Measurements from ENCODE around the gene TEKT5.
A peak's percentile ranks its signal among the peaks of the same experiment; 100 is the strongest.
"Not testable (repeated sequence)": the region's sequence is repeated elsewhere in the genome, so short reads cannot be mapped to it uniquely, and the experiment has no call there.

TEKT5 gene

DNA sequence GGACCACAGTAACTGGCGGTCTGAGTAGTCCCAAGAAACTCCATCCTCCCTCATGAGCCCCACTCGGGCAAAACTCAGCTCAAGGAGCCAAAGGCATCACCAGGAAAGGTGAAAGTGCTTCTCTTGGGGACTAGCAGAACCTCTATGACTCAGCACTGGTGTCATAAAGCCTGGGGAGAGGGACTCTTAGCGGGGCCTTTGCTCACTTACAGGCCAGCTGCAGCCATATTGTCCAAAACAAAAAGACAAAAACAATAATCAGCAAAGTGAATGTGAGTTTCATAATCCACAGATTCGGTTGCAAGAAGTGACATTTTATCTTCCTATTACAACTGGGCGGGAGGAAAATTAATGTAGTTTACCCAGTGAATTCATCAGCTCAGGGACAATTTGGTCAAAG, at the start of gene TEKT5:
TSS of gene TEKT5 (minus strand) at position 101 of the 400 bp plus-strand sequence. CDS start at position 44, 57 bp downstream.
- DNase-seq (ENCODE audit: low read depth) = no peak

GRCh38 chr16:10743610-10744369, 49.1 kb upstream of the TEKT5 start, which contains the start of gene NUBP1:
TSS of gene NUBP1 (plus strand) at chr16:10743842. CDS start at chr16:10743864, 22 bp downstream.
- DNase-seq (ENCODE audit: low read depth) = peak; percentile 99

- no peak for DNase-seq (ENCODE audit: low read depth)
Observed at GRCh38 chr16:10743227-10743609, 48.5 kb upstream of the TEKT5 start.

DNA sequence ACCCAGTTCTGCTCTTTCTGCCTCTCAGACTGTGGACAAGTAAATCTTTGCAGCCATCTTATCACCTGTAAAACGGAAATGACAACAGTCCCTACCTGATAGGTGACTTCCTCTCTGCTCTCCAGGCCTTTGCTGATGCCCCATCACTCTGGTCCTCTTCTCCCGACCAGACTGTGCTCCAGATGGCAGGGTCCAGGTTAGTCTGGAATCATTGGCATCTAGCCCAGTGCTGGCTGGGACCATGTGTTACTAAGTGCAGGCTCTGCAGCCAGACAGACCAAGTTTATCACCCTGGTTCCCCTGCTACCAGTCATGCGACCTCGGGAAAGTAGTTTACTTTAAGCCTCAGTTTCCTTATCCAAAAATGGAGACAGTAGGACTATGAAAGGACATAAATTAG, 47.1 kb upstream of the TEKT5 start:
- DNase-seq (ENCODE audit: low read depth) = no peak

- DNase-seq (ENCODE audit: low read depth) = not testable (repeated sequence)
Observed at GRCh38 chr16:10741249-10741648, 46.5 kb upstream of the TEKT5 start.

DNA sequence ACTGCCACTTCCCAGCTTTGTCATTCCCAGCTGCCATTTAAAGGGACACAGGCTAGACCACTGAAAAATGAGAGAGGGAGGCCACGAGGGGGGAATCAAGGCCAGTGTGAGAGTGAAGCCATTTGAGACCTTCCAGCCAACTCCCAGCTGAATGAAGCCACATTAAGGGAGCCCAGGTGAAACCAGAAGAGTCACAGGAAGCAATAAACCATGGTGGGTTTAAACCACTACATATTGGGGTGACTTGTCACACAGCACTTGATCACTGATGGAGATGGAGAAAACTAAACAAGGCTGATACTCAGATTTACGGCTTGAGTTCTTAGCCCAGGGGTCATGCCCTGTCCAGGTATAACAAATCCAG, 46.1 kb upstream of the TEKT5 start:
- DNase-seq (ENCODE audit: low read depth) = no peak

- no peak for DNase-seq (ENCODE audit: low read depth)
Observed at GRCh38 chr16:10740000-10740844, 45.5 kb upstream of the TEKT5 start.

- no peak for DNase-seq (ENCODE audit: low read depth)
Observed at GRCh38 chr16:10738231-10739077, 43.7 kb upstream of the TEKT5 start.

DNA sequence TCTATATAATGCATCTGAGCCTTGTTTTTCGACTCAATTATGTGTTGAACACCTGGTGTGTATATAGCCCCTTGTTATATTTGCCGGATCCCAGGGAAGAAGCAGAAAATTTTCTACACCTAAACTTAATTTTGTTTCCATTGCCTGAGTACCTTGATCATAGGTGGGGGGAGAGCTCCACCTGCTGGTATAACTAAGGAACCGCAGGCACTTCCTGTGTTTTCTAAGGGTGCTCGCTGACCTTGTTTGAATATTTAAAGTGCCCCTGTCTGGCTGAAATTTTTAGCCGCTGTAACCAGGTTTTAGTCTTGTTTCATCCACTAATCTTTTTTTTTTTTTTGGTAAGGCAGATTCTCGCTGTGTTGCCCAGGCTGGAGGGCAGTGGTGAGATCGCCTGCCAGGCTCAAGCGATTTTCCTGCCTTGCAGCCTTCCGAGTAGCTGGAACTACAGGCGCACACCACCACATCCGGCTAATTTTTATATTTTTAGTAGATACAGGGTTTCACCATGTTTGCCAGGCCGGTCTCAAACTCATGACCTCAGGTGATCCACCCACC, 42.4 kb upstream of the TEKT5 start:
- peak; percentile 50 for DNase-seq (ENCODE audit: low read depth)

GRCh38 chr16:10731790-10732189, 37.1 kb upstream of the TEKT5 start:
- no peak for DNase-seq (ENCODE audit: low read depth)

- DNase-seq (ENCODE audit: low read depth) = no peak
Observed at GRCh38 chr16:10729104-10730048, 34.6 kb upstream of the TEKT5 start.

DNA sequence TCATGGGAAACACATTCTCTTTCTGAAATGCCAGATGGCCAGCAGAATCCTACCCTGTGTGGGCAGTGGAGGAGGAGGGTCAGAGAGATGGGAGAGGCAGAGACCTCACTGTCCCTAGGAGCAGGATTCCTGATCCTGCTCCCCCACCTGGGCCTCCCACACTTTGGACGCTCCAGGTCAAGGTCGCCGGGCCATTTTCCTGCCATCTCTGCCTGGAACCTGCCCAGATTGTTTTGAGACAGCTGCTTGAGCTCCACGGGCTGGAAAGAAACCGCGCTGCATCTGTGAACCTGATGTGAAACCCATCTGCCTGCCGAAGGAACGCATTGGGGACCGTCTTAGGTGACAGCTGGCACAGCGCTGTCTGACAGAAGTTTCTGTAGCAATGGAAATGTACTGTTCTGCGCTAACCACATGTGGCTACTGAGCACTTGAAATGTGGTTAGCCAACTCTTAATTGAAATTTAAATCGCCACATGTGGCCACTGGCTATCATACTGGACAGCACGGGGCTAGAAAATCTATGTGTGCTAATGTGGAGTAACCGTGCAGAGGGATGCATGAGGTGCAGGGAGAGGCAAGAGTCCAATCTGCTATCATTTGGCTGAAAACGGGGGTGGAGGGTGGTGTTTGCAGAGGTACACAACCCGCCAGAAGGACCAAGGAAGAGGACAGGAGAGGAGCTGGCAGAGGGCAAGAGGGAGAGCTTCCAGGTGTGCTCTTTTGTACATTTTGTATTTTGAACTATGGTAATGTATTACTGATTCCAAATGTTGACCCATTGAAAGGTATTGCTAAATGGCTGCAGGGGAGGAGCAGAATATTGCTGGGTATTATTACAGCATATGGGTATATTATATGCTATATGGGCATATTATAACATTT, 33.5 kb upstream of the TEKT5 start:
- DNase-seq (ENCODE audit: low read depth) = no peak

DNA sequence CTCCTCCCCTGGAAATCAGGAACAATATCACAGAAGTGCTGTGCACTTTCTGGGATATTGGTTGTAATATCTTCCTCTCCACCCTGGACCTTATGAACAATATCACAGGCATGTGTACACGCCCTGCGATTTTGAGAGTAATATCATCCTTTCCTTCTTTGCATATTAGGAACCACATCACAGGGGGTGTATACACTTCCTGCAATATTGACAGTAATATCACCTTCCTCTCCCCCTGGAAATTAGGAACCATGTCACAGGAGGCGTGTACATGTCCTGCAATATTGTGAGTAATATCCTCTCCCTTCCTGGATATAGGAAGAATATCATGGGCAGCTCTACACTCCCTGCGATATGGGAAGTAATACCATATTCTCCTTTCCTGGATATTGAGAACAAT, 14.2 kb upstream of the TEKT5 start:
- no peak for DNase-seq (ENCODE audit: low read depth)

DNA sequence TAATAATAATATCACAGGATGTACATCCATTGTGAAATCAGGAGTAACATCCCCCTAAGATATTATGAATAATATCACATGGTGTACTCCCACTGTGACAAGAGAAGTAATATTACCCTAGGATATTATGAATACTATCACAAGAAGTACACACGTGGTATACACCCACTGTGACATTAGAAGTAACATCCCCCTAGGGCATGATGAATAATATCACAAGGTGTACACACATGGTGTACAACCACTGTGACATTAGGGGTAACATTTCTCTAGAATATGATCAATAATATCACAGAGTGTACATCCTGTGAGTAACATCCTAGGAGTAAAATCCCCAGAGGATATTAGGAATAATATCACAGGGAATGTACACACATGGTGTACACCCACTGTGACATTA, 5.0 kb upstream of the TEKT5 start:
- DNase-seq (ENCODE audit: low read depth) = no peak

- no peak for DNase-seq (ENCODE audit: low read depth)
Observed at GRCh38 chr16:10694306-10694705, 424 bp downstream of the TEKT5 start.

DNA sequence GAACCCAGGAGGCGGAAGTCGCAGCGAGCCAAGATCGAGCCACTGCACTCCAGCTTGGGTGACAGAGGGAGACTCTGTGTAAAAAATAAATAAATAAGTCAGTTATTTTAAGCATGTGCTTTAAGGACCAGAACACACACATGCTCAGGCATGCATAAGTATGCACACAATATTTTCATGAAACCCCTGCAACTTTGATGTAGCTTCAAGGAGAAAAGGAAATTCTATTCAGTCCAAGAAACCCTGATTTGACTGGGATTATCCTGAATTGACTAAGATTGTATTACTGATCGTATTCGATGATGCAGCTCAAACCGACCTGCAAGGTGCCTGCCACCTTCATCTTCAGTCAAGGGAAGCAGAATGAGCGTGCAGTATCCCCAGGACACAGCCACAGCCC, 841 bp downstream of the TEKT5 start:
- DNase-seq (ENCODE audit: low read depth) = no peak

DNA sequence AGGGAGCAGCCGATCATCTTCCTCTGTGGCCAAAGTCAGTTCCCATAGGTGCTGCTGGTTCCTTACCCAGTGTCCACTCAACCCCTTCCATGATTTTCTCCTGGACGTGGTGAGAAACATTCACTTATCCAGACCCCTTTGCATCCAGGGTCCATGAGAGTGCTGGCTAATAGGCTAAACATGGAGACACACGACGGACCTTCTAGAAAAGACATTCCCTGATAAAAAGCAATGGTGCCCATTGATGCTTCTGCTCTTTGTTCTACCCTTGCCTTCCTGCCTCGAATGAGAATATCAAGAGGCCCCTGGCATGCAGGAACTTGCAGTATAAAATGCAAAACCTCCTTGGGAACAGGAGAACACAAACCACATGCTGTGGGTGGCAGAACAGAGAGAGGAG, 2.3 kb downstream of the TEKT5 start:
- DNase-seq (ENCODE audit: low read depth) = no peak

DNA sequence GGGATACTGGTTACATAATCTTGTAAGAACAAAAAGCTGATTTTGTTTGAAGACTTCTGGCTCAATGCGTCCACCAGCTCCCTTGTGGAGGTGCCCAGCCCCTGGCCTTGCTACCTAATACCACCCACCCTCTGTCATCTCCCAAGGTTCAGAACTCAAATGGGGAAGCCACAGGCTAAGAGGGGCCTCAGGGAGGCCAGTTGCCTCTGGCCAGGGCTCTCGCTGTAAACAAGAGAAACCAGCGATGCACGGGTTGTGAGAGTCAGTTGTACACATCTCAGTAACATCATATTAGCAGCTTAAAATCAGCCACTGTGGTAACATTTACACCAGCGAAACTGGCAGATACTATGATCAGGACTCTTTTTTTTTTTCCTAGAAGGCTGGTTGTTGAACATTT, 6.0 kb downstream of the TEKT5 start:
- DNase-seq (ENCODE audit: low read depth) = no peak

- DNase-seq (ENCODE audit: low read depth) = no peak
Observed at GRCh38 chr16:10688291-10688690, 6.4 kb downstream of the TEKT5 start.

- no peak for DNase-seq (ENCODE audit: low read depth)
Observed at GRCh38 chr16:10685709-10686108, 9.0 kb downstream of the TEKT5 start.
